ENCODE data around the gene MTMR1.

The MTMR1 gene

GRCh38 chrX:150757371-150757770 lies 64.2 kb downstream of the MTMR1 start:
- ChIA-PET CTCF (no interaction called here), POLR2A (ENCODE audit: low non-redundant PET) (no interaction called here)
- no peak for DNase-seq (ENCODE audit: low spot score)
- H3K27ac ChIP-seq = no peak overlapping the region
- no peak for TF ChIP-seq CTCF (conservative IDR thresholded peaks at IDR 0.05; ENCODE audit: low read depth)

- H3K27ac ChIP-seq = no peak overlapping the region
- CTCF ChIA-PET = no interaction called here
- DNase-seq (ENCODE audit: low spot score) = no peak
- POLR2A ChIA-PET (ENCODE audit: low non-redundant PET) = no interaction called here
- no peak for TF ChIP-seq CTCF (conservative IDR thresholded peaks at IDR 0.05; ENCODE audit: low read depth)
Observed at GRCh38 chrX:150759568-150760416, 66.6 kb downstream of the MTMR1 start.

GRCh38 chrX:150761176-150761818 lies 68.1 kb downstream of the MTMR1 start:
- POLR2A ChIA-PET (ENCODE audit: low non-redundant PET) = interaction anchor here (0.5 kb wide), 1 partner anchor 1098 kb away, joined by 4 read pairs; no protein-coding TSS in a partner anchor
- CTCF ChIA-PET = no interaction called here
- no peak for DNase-seq (ENCODE audit: low spot score)

GRCh38 chrX:150761819-150762216 lies 68.6 kb downstream of the MTMR1 start:
- H3K27ac ChIP-seq = no peak overlapping the region
- ChIA-PET POLR2A (ENCODE audit: low non-redundant PET) (interaction anchor here (0.5 kb wide), 1 partner anchor 1098 kb away, joined by 4 read pairs; no protein-coding TSS in a partner anchor), CTCF (no interaction called here)
- TF ChIP-seq CTCF (conservative IDR thresholded peaks at IDR 0.05; ENCODE audit: low read depth) = no peak
- DNase-seq (ENCODE audit: low spot score) = no peak

More at GRCh38 chrX:150761176-150761818, 68.1 kb downstream of the MTMR1 start:
- no peak overlapping the region for H3K27ac ChIP-seq
- no peak for TF ChIP-seq CTCF (conservative IDR thresholded peaks at IDR 0.05; ENCODE audit: low read depth)

GRCh38 chrX:150762258-150763165 lies 69.3 kb downstream of the MTMR1 start:
- ChIA-PET POLR2A (ENCODE audit: low non-redundant PET) (no interaction called here), CTCF (interaction anchor here (0.9 kb wide), 1 partner anchor 320 kb away, joined by 3 read pairs; no protein-coding TSS in a partner anchor)
- no peak for TF ChIP-seq CTCF (conservative IDR thresholded peaks at IDR 0.05; ENCODE audit: low read depth)
- H3K27ac ChIP-seq = no peak overlapping the region
- no peak for DNase-seq (ENCODE audit: low spot score)

GRCh38 chrX:150763303-150763797 lies 70.2 kb downstream of the MTMR1 start:
- no peak overlapping the region for H3K27ac ChIP-seq
- CTCF ChIA-PET = interaction anchor here (0.9 kb wide), 1 partner anchor 320 kb away, joined by 3 read pairs; no protein-coding TSS in a partner anchor
- POLR2A ChIA-PET (ENCODE audit: low non-redundant PET) = no interaction called here
- no peak for TF ChIP-seq CTCF (conservative IDR thresholded peaks at IDR 0.05; ENCODE audit: low read depth)
- DNase-seq (ENCODE audit: low spot score) = no peak
